Measurements from ENCODE around the gene AIMP2.
"Not testable (repeated sequence)": the region's sequence is repeated elsewhere in the genome, so short reads cannot be mapped to it uniquely, and the experiment has no call there.

Gene AIMP2

GRCh38 chr7:6008668-6009611 lies at the start of gene AIMP2, which contains the start of gene PMS2:
Gene AIMP2, plus strand, starts transcription at chr7:6009272. Its CDS starts 92 bp downstream, at chr7:6009364.
Gene PMS2, minus strand, starts transcription at chr7:6009049. Its CDS starts 30 bp downstream, at chr7:6009019.
- peak; percentile 98 for DNase-seq (ENCODE audit: low spot score)

- DNase-seq (ENCODE audit: low spot score): not testable (repeated sequence)
Observed at GRCh38 chr7:5963205-5963604, 45.9 kb upstream of the AIMP2 start.

- not testable (repeated sequence) for DNase-seq (ENCODE audit: low spot score)
Observed at GRCh38 chr7:5963810-5964209, 45.3 kb upstream of the AIMP2 start.

GRCh38 chr7:5970347-5970911 lies 38.6 kb upstream of the AIMP2 start, which contains the start of gene RSPH10B:
Gene RSPH10B, minus strand, starts transcription at chr7:5970689. Its CDS starts 3,573 bp downstream, at chr7:5967116.
- DNase-seq (ENCODE audit: low spot score): not testable (repeated sequence)

- not testable (repeated sequence) for DNase-seq (ENCODE audit: low spot score)
Observed at GRCh38 chr7:5973580-5973979, 35.5 kb upstream of the AIMP2 start.

GRCh38 chr7:5979680-5980314 lies 29.3 kb upstream of the AIMP2 start:
- DNase-seq (ENCODE audit: low spot score): not testable (repeated sequence)

GRCh38 chr7:5987061-5987460 lies 22.0 kb upstream of the AIMP2 start:
- not testable (repeated sequence) for DNase-seq (ENCODE audit: low spot score)

- peak; percentile 65 for DNase-seq (ENCODE audit: low spot score)
Observed at GRCh38 chr7:5997210-5997808, 11.8 kb upstream of the AIMP2 start.

- no peak for DNase-seq (ENCODE audit: low spot score)
Observed at GRCh38 chr7:6007386-6007785, 1.7 kb upstream of the AIMP2 start.

GRCh38 chr7:6007835-6008590 lies 1.1 kb upstream of the AIMP2 start:
- DNase-seq (ENCODE audit: low spot score): not testable (repeated sequence)

- DNase-seq (ENCODE audit: low spot score): not testable (repeated sequence)
Observed at GRCh38 chr7:6010370-6010769, 1.3 kb downstream of the AIMP2 start.

GRCh38 chr7:6011541-6011940 lies 2.5 kb downstream of the AIMP2 start:
- no peak for DNase-seq (ENCODE audit: low spot score)

- DNase-seq (ENCODE audit: low spot score): no peak
Observed at GRCh38 chr7:6012355-6013104, 3.5 kb downstream of the AIMP2 start.

GRCh38 chr7:6015917-6016652 lies 7.0 kb downstream of the AIMP2 start:
- DNase-seq (ENCODE audit: low spot score): peak; percentile 42

GRCh38 chr7:6016653-6016966 lies 7.5 kb downstream of the AIMP2 start:
- no peak for DNase-seq (ENCODE audit: low spot score)

- no peak for DNase-seq (ENCODE audit: low spot score)
Observed at GRCh38 chr7:6020371-6021286, 11.6 kb downstream of the AIMP2 start.

GRCh38 chr7:6022707-6023106 lies 13.6 kb downstream of the AIMP2 start:
- no peak for DNase-seq (ENCODE audit: low spot score)

- no peak for DNase-seq (ENCODE audit: low spot score)
Observed at GRCh38 chr7:6023974-6024435, 14.9 kb downstream of the AIMP2 start.
